DOHH2 (cell line): ENCODE results near the gene GRK4.
"Not testable (repeated sequence)": the region's sequence is repeated elsewhere in the genome, so short reads cannot be mapped to it uniquely, and the experiment has no call there.

Experiments used
- H3F3A ChIP-seq: fragments of 200-600 bp; sonication (generic), shearing (Covaris generic); 2 replicates; pipeline ENCODE4 v1.6.0; 2016; ENCODE audit warnings: antibody characterized with exemption, mild to moderate bottlenecking; ENCODE audit not compliant: control insufficient read depth, insufficient read depth
- H3K27ac ChIP-seq: fragments of 200-600 bp; sonication (generic); 2 replicates; pipeline ENCODE4 v1.5.1; 2014; ENCODE audit warnings: low read depth, mild to moderate bottlenecking, low read length, moderate library complexity
- H3K27me3 ChIP-seq: fragments of 200-600 bp; sonication (generic); 2 replicates; pipeline ENCODE4 v1.6.1; 2014; ENCODE audit warnings: mild to moderate bottlenecking, low read length, mixed read lengths; ENCODE audit not compliant: control insufficient read depth
- H3K36me3 ChIP-seq: fragments of 200-600 bp; sonication (generic); 2 replicates; pipeline ENCODE4 v1.6.1; 2014; ENCODE audit warnings: mild to moderate bottlenecking, low read length, moderate library complexity, mixed read lengths; ENCODE audit not compliant: control insufficient read depth
- H3K4me1 ChIP-seq: fragments of 200-600 bp; sonication (generic); 2 replicates; pipeline ENCODE4 v1.6.1; 2014; ENCODE audit warnings: mild to moderate bottlenecking, low read length, mixed read lengths; ENCODE audit not compliant: control insufficient read depth
- H3K4me2 ChIP-seq: fragments of 200-600 bp; sonication (generic); 2 replicates; pipeline ENCODE4 v1.6.0; 2014; ENCODE audit warnings: mild to moderate bottlenecking, low read length, moderate library complexity
- H3K4me3 ChIP-seq: fragments of 200-600 bp; sonication (generic); 2 replicates; pipeline ENCODE4 v1.5.1; 2014; ENCODE audit warnings: mild to moderate bottlenecking, low read length, mixed read lengths
- H3K79me2 ChIP-seq: fragments of 200-600 bp; sonication (generic); 2 replicates; pipeline ENCODE4 v1.6.1; 2014; ENCODE audit warnings: mild to moderate bottlenecking, low read length, mixed read lengths; ENCODE audit not compliant: control insufficient read depth
- H3K9me2 ChIP-seq: fragments of 200-600 bp; sonication (generic); replicated peaks from 2 replicates; pipeline ENCODE4 v1.6.1; 2014; ENCODE audit warnings: mild to moderate bottlenecking, low read length, mixed read lengths; ENCODE audit not compliant: control insufficient read depth
- H3K9me3 ChIP-seq: fragments of 200-600 bp; sonication (generic); 2 replicates; pipeline ENCODE4 v1.6.1; 2014; ENCODE audit warnings: antibody characterized with exemption, low read length, mixed read lengths; ENCODE audit not compliant: control insufficient read depth, insufficient read depth
- H4K20me1 ChIP-seq: fragments of 200-600 bp; sonication (generic); 2 replicates; pipeline ENCODE4 v1.6.0; 2014; ENCODE audit warnings: low read depth, mild to moderate bottlenecking, antibody characterized with exemption, low read length, moderate library complexity; ENCODE audit not compliant: control insufficient read depth, insufficient read depth
- EZH2phosphoT487 ChIP-seq: fragments of 200-600 bp; sonication (generic); IDR thresholded peaks from 2 replicates; pipeline ENCODE4 v1.6.1; 2017; ENCODE audit warnings: borderline replicate concordance, mild to moderate bottlenecking, antibody characterized with exemption, low read length, moderate library complexity, mixed read lengths
- TF ChIP-seq, protein P1 (sequence below): fragments of 200-600 bp; sonication (generic); IDR thresholded peaks from one replicate; pipeline ENCODE4 v1.5.1; 2014; ENCODE audit warnings: antibody characterized with exemption, mild to moderate bottlenecking, low read depth, low read length; ENCODE audit not compliant: poor library complexity, severe bottlenecking

Gene GRK4

GRCh38 chr4:2954358-2955185 lies 8.8 kb upstream of the GRK4 start:
- Histone ChIP-seq H3K27me3 (no peaks in the 10 kb centered on the region), H3K9me3 (no peaks in the 10 kb centered on the region), H3F3A (peaks cover 48% of the 10 kb centered on the region), H3K79me2 (peaks cover 52% of the 10 kb centered on the region), H3K27ac (peak overlapping the region; percentile 32), H3K4me3 (no peak overlapping the region), H3K4me1 (peaks cover 9% of the 10 kb centered on the region), H3K4me2 (no peak overlapping the region), H4K20me1 (peaks cover 30% of the 10 kb centered on the region), H3K36me3 (peaks cover 88% of the 10 kb centered on the region), H3K9me2 (no peaks in the 10 kb centered on the region)
- TF ChIP-seq, protein P1, sequence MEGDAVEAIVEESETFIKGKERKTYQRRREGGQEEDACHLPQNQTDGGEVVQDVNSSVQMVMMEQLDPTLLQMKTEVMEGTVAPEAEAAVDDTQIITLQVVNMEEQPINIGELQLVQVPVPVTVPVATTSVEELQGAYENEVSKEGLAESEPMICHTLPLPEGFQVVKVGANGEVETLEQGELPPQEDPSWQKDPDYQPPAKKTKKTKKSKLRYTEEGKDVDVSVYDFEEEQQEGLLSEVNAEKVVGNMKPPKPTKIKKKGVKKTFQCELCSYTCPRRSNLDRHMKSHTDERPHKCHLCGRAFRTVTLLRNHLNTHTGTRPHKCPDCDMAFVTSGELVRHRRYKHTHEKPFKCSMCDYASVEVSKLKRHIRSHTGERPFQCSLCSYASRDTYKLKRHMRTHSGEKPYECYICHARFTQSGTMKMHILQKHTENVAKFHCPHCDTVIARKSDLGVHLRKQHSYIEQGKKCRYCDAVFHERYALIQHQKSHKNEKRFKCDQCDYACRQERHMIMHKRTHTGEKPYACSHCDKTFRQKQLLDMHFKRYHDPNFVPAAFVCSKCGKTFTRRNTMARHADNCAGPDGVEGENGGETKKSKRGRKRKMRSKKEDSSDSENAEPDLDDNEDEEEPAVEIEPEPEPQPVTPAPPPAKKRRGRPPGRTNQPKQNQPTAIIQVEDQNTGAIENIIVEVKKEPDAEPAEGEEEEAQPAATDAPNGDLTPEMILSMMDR: no peak
- no peak for TF ChIP-seq EZH2phosphoT487

GRCh38 chr4:2955186-2956044 lies 8.0 kb upstream of the GRK4 start:
- H3K27ac ChIP-seq, H3K4me2 ChIP-seq, H3K9me2 ChIP-seq, H3K4me3 ChIP-seq, H3K9me3 ChIP-seq, H3K27me3 ChIP-seq: not testable (repeated sequence)
- Histone ChIP-seq H3K36me3 (peaks cover 88% of the 10 kb centered on the region), H3K79me2 (peaks cover 53% of the 10 kb centered on the region), H4K20me1 (peaks cover 27% of the 10 kb centered on the region), H3F3A (peaks cover 48% of the 10 kb centered on the region), H3K4me1 (peaks cover 12% of the 10 kb centered on the region)
- TF ChIP-seq, protein P1: peak; percentile 100

DNA sequence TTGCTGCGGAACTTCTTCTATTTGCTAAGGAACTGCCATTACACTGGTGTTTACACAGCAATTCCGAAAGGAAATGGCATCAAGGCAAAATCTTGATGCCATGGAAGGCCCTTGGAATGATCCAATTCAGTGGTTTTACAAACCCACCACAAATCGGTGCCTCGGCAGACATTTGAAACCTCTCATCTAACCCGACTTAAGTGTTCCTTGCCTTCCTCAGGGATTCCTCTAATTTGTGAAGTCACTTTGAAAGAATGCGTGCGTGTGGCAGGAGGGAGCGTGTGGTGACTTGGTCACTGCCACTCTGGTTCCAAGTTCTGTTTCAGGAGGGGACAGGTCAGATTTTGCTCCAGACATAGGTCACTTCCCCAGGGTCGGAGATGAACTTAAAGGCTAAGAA lies 4.9 kb upstream of the GRK4 start:
- no peaks in the 10 kb centered on the region for H3K9me2 ChIP-seq
- TF ChIP-seq, protein P1: no peak
- TF ChIP-seq EZH2phosphoT487: no peak
- no peaks in the 10 kb centered on the region for H3K9me3 ChIP-seq
- H3K4me2 ChIP-seq: no peak overlapping the region
- no peak overlapping the region for H3K4me3 ChIP-seq
- peaks cover 29% of the 10 kb centered on the region for H4K20me1 ChIP-seq
- no peaks in the 10 kb centered on the region for H3K27me3 ChIP-seq
- peaks cover 42% of the 10 kb centered on the region for H3F3A ChIP-seq
- H3K36me3 ChIP-seq: peaks cover 83% of the 10 kb centered on the region
- H3K79me2 ChIP-seq: peaks cover 70% of the 10 kb centered on the region
- peaks cover 18% of the 10 kb centered on the region for H3K4me1 ChIP-seq
- H3K27ac ChIP-seq: no peak overlapping the region

DNA sequence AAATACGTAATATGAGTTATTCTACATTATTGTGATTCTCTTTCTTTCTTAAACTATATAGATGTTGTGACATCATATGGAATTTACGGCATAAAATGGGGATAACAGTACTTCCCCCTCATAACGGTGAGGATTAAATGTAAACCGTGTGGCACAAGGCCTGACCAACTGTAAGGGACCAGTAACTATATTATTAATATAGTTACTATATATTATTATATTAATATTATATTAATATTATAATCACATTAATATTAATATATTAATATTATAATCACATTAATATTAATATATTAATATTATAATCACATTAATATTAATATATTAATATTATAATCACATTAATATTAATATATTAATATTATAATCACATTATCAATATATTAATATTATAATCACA lies 2.9 kb upstream of the GRK4 start:
- H3K27ac ChIP-seq, H3K27me3 ChIP-seq, H3K4me2 ChIP-seq, H3K4me3 ChIP-seq, H3K9me2 ChIP-seq, H3K9me3 ChIP-seq: not testable (repeated sequence)
- H3K79me2 ChIP-seq: peaks cover 78% of the 10 kb centered on the region
- H3K36me3 ChIP-seq: peaks cover 68% of the 10 kb centered on the region
- H3F3A ChIP-seq: peaks cover 28% of the 10 kb centered on the region
- H4K20me1 ChIP-seq: peaks cover 32% of the 10 kb centered on the region
- H3K4me1 ChIP-seq: peaks cover 27% of the 10 kb centered on the region
